HPDE6-E6E7 (cell line): ENCODE results near the gene WFDC1.
A peak's percentile ranks its signal among the peaks of the same experiment; 100 is the strongest.
"Not testable (repeated sequence)": the region's sequence is repeated elsewhere in the genome, so short reads cannot be mapped to it uniquely, and the experiment has no call there.

ENCODE experiments used
- DNase-seq: peaks from one replicate; pipeline ENCODE4 v3.0.0; 2011; ENCODE audit warnings: missing footprints; ENCODE audit errors: extremely low spot score

WFDC1 gene

DNA sequence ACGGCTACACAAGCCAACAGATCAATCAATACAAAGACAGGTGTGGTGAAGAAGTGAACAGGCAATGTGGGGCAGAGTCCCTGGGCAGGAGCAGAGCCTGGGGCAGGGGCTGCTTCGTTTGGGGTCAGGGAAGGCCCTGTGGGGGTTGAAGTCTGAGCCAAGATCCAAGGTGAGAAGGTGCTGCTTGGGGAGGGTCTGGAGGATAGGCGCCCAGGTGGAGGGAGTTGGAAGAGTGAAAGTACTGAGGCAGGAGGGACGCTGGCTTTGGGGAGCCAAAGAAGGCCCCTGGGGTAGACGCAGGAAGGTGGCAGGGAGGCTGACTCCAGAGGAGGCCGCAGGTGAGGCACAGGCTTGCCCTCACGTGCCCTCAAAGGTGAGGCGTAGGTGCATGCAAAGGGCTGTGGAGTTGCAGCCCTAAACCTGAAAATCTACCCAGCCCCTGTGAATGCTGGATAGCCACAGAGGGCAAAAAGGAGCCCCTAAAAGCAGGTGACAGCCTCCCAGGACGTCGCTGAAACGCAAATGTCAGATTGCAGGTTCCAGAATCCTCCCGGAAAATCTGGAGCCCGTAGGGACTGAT, 33.3 kb downstream of the WFDC1 start:
- DNase-seq, result no peak

DNA sequence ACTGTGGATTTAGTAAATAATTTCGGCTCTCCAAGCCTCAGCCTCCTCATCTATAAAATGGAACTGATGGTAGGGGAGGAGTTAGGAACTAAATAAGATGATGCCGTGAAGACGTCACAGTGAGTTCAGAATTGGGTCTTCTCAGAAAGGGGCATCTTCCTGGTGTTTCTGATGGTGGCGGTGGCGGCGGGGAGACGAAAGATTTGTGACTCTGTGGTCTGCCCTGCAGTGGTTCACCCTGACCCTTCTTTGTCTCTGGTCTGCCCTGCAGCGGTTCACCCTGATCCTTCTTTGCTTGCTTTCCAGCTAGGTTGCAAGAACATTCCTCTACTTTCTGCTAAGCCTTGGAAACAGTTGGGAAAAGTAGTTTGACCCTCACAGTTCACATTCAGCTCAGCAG, 34.3 kb downstream of the WFDC1 start:
- no peak for DNase-seq

DNA sequence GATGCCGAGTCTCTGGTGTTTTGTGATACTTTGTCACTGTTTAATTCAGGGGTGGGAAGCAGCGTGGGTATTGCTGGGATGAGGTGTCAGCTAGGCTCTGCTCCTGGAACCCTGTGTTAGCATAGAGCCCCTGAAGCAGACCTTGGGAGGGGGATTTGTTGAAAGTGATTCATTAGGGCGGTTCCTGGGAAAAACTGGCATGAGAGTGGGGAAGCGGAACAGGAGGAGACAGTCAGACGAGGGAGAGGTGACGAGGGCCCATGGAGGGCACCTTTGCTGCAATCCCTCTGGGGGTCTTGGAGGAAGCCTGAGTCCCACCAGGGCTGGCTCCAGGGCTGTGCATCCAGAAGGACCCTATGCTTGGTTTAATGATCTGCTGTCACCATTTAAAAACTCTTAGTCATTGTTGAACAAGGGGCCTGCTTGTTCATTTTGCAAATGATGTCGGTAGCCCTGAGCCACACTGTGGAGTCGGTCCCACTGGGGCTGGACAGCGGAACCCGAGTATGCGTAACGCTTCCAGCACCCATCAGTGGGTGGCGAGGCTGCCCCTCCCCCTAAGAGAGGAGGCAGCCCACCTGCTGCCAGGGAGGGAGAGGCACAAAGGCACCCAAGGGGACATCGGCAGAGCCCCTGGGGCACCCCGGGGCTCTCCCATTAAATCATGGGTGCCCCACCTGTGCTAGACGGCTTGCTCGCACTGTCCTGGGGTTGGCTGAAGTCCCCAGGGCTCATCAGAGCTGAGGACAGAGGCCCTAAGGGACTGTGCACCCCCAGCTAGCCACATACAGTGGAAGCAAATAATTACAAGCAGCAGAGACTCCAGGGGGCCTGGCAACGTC, 35.4 kb downstream of the WFDC1 start:
- no peak for DNase-seq

DNA sequence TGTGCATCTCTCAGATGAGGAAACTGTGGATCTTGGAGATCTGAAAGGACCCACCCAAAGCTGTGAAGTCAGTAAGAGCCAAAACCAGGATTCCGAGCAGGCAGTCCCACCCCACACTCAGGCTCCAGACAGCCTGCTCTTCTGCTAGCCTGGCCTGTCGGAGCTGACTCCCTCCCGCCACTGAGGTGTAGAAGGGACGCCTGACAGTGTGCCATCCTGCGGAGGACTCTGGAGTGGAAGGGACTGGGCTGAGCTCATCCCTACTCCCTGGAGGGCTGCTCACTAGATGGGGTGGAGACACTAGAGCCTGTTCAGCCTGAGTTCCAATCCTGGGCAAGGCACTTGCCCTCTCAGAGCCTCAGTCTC, 36.0 kb downstream of the WFDC1 start:
- no peak for DNase-seq

DNA sequence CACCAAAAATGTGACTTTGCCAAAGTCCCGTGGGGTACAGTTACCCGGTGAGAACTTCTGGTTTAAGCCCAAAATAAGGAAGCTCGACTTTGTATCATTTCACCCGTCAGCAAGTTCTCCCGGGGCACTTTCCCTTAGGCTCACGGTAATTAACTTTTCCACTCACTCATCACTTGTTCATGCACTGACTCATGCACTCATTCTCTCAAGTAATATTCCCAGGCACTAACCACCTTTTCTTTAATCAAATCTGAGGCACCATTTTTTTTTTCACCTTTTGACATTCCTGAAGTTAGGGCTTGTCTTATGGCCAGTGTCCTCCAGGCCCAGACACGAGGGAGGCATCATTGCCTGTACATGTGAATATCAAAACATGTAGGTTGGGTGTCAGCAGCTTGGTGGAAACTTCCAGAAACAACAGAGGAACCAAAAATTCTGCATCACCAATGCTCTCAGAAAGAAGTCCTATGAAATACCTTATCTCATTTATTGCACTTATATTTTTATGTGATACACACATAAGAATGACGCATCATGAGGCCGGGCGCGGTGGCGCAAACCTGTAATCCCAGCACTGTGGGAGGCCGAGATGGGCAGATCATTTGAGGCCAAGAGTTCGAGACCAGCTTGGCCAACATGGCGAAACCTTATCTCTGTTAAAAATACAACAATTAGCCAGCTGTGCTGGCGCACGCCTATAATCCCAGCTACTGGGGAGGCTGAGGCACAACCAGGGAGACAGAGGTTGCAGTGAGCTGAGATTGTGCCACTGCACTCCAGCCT, 37.5 kb downstream of the WFDC1 start:
- peak; percentile 74 for DNase-seq

DNA sequence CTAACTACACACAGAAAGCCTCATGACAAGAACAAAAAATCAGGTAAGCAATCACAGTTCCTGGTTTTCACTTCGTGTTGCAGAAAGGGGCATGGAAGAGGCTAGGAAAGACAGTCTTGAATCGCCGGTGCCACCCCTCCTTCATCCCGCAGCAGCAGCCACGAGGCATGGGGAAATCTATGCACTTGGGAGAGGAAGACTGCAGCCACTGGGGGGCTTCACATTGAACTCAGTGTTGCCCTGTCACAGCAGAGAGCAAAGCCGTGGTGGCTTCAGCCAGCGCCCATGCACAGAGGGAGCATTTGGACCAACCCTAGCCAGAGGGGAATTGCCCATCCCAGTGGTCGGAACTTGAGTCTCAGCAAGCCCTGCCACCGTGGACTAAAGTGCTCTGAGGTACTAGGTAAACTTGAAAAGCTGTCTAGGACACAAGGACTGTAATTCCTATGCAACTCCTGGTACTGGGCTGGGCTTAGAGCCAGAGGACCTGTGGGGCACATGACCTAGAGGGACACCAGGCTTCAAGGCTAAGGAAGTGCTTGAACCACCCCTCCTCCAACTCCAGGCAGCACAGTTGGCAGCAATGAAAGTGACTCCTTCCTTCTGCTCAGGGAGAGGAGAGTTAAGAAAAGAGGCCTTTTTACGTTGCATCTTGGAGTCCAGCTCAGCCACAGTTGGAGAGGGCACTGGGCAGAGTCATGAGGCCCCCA, 38.5 kb downstream of the WFDC1 start:
- no peak for DNase-seq

DNA sequence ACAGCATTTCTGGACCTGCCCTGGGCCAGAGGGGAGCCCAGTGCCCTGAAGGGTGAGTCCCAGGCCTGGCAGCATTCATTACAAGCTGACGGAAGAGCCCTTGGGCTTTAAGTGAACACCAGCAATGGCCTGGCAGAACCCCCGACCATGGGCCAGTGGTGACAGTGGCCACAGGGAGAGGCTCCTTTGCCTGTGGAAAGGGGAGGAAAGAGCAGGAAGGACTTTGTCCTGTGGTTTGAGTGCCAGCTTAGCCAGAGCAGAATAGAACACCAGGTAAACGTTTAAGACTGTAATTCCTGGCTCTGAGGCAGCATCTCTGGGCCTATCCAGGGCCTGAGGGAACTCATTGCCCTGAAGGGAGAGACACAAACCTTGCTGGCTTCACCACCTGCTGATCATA, 39.4 kb downstream of the WFDC1 start:
- DNase-seq, result no peak

DNA sequence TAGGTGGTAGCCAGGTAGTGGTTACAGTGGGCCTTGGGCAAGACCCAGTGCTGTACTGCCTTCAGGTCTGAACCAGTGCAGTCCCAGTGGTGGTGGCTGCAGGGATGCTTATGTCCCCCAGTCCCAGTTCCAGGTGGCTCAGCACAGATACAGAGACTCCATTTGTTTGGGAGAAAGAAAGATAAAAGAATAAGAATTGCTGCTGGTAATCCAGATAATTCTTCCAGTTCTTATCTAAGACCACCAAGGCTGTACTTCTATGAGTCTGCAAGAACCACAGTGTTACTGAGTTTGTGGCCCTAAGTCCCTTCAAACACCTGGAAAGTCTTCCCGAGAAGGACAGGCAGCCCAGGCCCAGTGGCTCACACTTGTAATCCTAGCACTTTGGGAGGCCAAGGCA, 39.8 kb downstream of the WFDC1 start:
- no peak for DNase-seq

DNA sequence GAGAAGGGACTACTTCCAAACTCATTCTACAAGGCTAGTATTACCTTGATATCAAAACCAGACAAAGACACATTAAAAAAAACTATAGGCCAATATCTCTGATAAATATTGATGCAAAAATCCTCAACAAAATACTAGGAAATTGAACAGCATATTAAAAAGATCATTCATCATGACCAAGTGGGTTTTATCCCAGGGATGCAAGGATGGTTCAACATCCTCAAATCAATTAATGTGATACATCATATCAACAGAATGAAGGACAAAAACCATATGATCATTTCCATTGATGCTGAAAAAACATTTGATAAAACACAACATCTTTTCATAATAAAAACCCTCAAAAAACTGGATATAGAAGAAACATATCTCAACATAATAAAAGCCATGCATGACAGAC, 42.6 kb downstream of the WFDC1 start:
- not testable (repeated sequence) for DNase-seq

DNA sequence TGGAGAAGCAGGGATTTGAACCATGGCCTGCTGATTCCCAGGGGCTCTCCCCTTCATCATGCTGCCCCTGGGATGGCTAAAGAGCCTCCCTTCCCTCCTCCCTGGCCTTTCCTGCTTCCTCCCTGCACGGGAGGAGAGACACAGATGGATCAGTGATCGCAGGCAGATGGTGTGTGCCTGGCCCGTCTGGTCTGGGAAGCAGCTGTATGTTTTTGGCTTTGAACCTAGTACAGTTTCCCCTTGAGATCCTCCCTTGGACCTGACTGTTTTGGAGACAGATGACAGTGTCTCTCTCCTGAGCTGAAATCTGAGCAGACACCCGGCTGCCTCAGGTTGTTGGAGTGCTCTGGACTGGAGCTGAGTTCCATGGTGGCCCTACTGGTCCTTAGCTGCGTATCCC, 44.6 kb downstream of the WFDC1 start:
- DNase-seq, result no peak

DNA sequence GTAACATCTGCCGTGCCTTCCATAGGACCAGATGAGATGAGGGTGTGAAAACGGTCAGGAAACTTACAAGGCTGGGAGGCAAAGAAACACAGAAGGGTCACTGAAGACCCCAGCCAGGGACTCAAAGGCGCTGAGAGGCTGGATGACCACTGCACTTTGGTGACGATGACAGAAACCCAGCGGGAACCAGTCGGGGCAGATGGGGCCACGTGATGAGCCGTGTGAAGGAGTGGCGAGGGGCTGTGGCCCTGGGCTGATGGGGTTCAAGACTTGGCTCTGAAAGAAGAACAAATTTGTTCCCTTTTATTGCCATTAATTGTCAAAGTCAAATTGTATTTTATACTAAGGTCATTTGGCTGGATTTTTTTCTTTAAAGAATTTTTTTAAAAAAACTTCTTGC, 45.1 kb downstream of the WFDC1 start:
- no peak for DNase-seq

DNA sequence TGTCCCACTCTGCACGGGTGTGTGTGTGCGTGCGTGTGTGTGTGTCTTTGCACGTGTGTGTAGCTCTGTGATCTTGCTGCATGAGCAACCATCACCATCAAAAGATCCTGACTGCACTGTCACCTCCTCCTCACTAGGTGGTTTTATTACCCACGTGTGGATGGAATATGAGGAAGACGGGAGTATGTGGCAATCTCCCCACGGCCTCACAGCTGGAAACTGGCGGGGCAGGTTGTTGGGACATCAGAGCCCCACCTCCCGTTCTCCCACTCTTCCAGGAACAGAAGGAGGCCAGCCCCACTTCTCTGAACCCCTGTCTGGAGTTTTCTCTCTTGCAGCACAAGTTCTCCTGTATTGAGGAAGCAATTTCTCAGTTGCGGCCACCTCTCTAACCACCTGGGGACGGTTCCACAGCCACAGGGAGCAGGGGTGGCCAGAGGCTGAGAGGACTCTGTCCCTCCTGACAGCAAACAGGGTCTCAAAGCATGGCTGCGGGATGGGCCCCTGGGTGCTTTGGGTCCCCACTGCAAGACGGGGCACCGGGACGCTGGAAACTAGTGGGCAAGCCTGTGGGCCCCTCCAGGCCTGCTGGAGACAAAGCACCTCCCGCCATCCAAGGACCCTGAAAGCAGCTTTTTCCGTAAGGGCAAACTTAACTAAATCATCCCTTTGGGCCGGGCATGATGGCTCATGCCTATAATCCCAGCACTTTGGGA, 45.8 kb downstream of the WFDC1 start:
- DNase-seq, result peak; percentile 78

DNA sequence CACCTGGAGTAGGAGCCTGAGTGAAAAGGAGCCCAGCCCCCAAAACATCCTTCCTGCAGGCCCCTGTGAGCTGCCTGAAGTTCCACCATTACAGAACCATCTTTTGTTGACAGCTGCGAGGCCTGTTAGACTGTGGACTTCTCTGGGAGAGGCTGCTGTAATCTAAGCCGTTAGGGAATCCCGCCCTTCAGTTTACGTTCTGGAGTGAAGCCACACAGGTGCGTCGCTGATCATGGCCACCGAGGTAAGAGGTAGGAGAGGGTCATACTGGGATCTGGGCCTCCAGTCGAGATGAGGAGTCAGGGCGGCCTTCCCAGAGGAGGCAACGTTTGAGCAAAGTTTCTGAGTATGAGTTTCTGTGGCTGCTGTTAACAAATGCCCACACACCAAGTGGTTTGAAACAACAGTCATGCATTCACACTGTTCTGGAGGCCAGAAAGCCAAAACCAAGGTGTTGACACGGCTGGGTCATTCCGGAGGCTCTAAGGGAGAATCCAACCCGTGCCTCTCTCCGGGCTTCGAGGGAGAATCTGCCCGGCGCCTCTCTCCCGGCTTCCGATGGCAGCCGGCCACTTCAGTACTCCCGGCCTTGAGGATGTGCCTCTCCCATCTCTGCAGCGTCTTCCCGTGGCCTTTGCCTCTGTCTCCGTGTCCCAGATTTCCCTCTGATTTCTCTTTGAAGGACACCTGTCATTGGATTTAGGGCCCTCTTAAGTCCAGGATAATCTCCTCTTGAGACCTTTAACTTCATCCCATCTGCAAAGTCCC, 47.0 kb downstream of the WFDC1 start:
- no peak for DNase-seq

DNA sequence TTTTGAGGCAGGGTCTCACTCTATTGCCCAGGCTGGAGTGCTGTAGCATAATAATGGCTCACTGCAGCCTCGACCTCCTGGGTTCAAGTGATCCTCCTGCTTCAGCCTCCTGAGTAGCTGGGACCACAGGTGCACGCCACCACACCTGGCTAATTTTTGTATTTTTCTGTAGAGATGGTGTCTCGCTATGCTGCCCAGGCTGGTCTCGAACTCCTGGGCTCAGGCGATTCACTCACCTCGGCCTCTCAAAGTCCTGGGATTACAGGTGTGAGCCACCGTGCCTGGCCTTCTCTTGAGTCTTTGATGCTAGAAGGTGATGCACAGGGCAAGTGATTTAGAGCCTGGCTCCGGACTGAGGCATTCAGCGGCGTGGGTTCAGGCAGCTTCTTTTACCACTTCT, 49.1 kb downstream of the WFDC1 start:
- DNase-seq, result not testable (repeated sequence)

DNA sequence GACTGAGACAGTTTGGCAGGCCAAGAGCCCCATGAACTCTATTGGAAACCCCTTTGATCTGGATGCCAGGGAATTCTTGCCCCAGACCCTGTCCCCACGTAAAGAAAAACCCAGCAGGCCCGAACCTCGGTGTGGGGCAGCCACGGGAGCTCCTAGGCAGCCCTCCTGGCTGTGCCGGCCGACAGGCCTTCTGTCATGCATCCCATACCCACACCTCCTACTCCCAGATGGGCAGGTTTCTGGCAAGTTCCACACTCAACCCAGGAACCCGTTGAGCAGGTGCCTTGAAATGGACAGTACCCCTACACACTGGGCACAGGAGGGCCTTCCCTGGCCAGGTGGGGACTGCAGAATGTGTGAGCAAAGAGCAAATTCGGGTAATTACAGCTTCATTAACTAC, 50.1 kb downstream of the WFDC1 start:
- DNase-seq, result no peak

DNA sequence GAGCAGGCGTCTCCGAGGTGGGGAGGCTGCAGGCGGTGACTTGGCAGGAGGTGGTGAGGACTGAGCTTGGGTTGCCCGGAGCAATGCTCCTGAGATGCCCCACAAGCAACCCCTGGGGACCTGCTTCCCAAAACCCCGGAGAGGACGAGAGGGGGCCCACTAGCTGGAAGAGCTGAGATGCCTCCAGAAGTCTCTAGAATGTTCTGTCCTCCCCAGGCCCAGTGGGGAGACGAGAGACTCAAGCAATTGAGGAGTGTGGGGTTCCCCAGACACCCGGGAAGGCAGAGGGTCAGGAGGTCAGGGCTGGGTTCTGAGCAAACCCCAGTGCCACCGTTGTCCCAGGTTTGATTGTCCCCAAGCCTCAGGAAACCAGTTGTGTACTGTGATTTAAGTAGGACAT, 52.5 kb downstream of the WFDC1 start:
- DNase-seq, result no peak

DNA sequence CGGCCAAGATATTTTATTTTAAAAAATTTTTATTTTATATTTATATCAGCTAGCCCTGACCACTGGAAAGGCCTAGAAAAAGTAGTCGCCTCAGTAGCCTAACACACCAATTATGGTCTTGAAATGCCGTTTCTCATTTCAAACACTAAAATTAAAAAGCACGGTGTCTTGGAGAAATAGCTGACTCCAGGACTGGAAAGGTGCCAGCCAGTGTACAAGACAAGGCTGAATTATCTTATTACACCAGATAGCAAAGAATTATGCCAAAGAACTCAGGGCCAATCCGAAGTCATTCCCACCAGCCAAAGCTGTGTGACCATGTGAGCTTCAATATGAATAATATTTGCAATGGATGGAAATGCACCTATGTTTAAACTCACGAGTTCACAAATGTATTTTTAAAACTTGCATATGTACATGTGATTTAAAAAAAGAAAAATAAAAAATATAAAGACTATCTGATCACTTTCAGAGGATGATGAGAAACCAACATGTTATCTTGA, 53.8 kb downstream of the WFDC1 start:
- no peak for DNase-seq

DNA sequence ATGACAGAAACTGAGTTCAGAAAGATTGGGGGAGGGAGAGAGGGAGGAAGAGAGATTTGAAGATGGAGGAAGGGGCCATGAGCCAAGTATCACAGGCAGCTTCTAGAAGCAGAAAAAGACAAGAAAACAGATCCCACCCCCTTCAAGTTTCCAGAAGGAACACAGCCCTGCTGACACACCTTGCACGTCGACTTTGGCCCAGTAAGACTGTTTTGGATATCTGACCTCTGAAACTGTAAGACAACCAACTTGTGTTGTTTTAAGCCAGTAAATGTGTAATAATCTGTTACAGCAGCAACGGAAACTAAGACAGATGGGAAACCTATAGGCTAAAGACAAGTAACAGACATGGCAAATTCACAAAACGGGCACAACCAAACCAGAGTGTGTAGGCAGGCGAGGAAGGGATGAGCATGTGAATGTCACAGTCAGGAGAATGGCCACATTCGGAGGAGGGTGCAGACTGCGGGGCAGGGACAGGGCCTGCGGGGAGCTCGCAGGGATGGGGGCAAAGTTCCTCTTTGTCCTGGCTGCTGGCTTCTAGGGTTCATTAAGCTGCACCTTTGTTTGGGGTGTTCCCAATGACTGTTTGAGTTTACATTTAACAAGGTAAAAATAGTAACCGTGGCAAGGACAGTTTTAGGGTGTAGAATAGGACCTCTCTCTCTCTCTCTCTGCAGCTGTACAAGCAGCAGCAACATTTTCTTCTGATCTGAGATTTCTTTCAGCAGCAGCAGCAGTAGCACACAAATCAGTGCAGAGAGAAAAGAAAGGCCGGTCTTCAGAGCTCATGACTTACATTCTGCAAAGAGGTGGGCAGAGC, 55.4 kb downstream of the WFDC1 start:
- no peak for DNase-seq

DNA sequence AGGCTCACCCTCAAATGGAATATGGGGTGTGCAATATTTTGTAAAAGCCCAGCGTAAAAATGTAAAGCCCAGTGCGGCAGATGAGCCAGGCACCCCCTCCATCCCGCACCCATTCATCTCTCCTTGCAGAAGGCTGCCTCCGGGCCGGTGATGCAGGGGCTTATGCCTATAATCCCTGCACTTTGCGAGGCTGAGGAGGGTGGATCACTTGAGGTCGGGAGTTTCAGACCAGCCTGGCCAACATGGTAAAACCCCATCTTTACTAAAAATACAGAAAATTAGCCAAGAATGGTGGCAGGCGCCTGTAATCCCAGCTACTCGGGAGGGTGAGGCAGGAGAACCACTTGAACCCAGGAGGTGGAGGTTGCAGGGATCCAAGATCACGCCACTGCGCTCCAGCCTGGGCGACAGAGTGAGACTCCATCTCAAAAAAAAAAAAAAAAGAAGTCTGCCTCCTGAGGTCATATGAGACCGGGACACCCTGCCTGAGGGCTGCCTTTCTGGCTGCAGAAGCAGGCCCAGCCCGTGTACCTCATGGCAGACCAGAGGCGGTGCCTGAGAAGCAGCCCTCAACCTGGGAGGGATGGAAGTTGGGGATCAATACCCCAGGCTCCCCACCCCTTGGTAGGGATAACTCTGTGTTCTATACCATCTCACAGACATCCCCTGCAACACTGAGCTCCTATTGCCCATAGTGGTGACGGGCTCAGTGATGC, 56.2 kb downstream of the WFDC1 start:
- no peak for DNase-seq
